ENCODE measurements around the gene STK11. TPM values are rescaled to one million over a fixed set of nuclear protein-coding genes. Genes with fewer than 3 reads are reported as not detected.
A peak's percentile ranks its signal among the peaks of the same experiment; 100 is the strongest.

The STK11 gene
- total RNA-seq, 3 donors from 2014 or later = 32.8 to 55.0 (median 52.1) TPM

GRCh38 chr19:1248786-1249297, 43.3 kb downstream of the STK11 start:
- Histone ChIP-seq H3K9me3 (no peaks in the 10 kb centered on the region), H3K4me1 (peaks cover 29 to 36% of the 10 kb centered on the region in 2 donors), H3K27me3 (no peaks in the 10 kb centered on the region), H3K4me3 (peak overlapping the region; percentile 83 to 97 (median 94)), H3K36me3 (no peaks in the 10 kb centered on the region), H3K27ac (peak overlapping the region; percentile 99)
- intact Hi-C loops (cut with DNase I; ENCODE audit: low total_unique reads) = loop anchor here (5.0 kb wide), 1 partner anchor 1533 kb away; the partner anchor contains the start of gene SGTA
- TF ChIP-seq POLR2AphosphoS5 (IDR thresholded peaks at IDR 0.05) (no peak), CTCF (IDR thresholded peaks at IDR 0.05) (peak; percentile 64 to 99 (median 73)), POLR2A (IDR thresholded peaks at IDR 0.05) (no peak)
- DNase-seq (ENCODE audit: low spot score in 2 of 2) = peak in 1 of 2 donors; percentile 68

GRCh38 chr19:1249298-1249989, 43.9 kb downstream of the STK11 start:
- peak overlapping the region; percentile 83 to 97 (median 94) for H3K4me3 ChIP-seq
- peak; percentile 94 to 97 for DNase-seq (ENCODE audit: low spot score in 2 of 2)
- TF ChIP-seq CTCF (IDR thresholded peaks at IDR 0.05) (no peak), POLR2A (IDR thresholded peaks at IDR 0.05) (peak; percentile 95), POLR2AphosphoS5 (IDR thresholded peaks at IDR 0.05) (peak; percentile 75 to 95 (median 78))
- intact Hi-C loops (cut with DNase I; ENCODE audit: low total_unique reads) = loop anchor here (5.0 kb wide), 1 partner anchor 1533 kb away; the partner anchor contains the start of gene SGTA
- no peaks in the 10 kb centered on the region for H3K27me3 ChIP-seq
- H3K27ac ChIP-seq = peak overlapping the region; percentile 99
- H3K4me1 ChIP-seq = peaks cover 29 to 36% of the 10 kb centered on the region in 2 donors
- H3K9me3 ChIP-seq = no peaks in the 10 kb centered on the region
- H3K36me3 ChIP-seq = no peaks in the 10 kb centered on the region

GRCh38 chr19:1249990-1250436, 44.4 kb downstream of the STK11 start:
- Histone ChIP-seq H3K27me3 (no peaks in the 10 kb centered on the region), H3K9me3 (no peaks in the 10 kb centered on the region), H3K27ac (peak overlapping the region; percentile 99), H3K36me3 (peaks cover 3% of the 10 kb centered on the region), H3K4me1 (peaks cover 24 to 31% of the 10 kb centered on the region in 2 donors), H3K4me3 (peak overlapping the region; percentile 83 to 97 (median 94))
- intact Hi-C loops (cut with DNase I; ENCODE audit: low total_unique reads) = loop anchor here (5.0 kb wide), 1 partner anchor 1532 kb away; the partner anchor contains the start of gene SGTA
- DNase-seq (ENCODE audit: low spot score in 2 of 2) = no peak
- no peak for TF ChIP-seq POLR2AphosphoS5 (IDR thresholded peaks at IDR 0.05)
- TF ChIP-seq CTCF (IDR thresholded peaks at IDR 0.05) = no peak
- TF ChIP-seq POLR2A (IDR thresholded peaks at IDR 0.05) = no peak

GRCh38 chr19:1250437-1251260, 45.1 kb downstream of the STK11 start:
- peaks cover 9% of the 10 kb centered on the region for H3K36me3 ChIP-seq
- intact Hi-C loops (cut with DNase I; ENCODE audit: low total_unique reads) = no loop called here
- H3K27ac ChIP-seq = peak overlapping the region; percentile 99
- TF ChIP-seq POLR2A (IDR thresholded peaks at IDR 0.05) = no peak
- peak in 1 of 3 donors; percentile 32 for TF ChIP-seq POLR2AphosphoS5 (IDR thresholded peaks at IDR 0.05)
- TF ChIP-seq CTCF (IDR thresholded peaks at IDR 0.05) = no peak
- no peaks in the 10 kb centered on the region for H3K27me3 ChIP-seq
- no peaks in the 10 kb centered on the region for H3K9me3 ChIP-seq
- DNase-seq (ENCODE audit: low spot score in 2 of 2) = no peak
- H3K4me3 ChIP-seq = peak overlapping the region; percentile 83 to 97 (median 94)
- H3K4me1 ChIP-seq = peaks cover 20 to 24% of the 10 kb centered on the region in 2 donors

All from breast epithelium (tissue), 4 donors.